ENCODE data around the gene TARM1.

Gene TARM1

DNA sequence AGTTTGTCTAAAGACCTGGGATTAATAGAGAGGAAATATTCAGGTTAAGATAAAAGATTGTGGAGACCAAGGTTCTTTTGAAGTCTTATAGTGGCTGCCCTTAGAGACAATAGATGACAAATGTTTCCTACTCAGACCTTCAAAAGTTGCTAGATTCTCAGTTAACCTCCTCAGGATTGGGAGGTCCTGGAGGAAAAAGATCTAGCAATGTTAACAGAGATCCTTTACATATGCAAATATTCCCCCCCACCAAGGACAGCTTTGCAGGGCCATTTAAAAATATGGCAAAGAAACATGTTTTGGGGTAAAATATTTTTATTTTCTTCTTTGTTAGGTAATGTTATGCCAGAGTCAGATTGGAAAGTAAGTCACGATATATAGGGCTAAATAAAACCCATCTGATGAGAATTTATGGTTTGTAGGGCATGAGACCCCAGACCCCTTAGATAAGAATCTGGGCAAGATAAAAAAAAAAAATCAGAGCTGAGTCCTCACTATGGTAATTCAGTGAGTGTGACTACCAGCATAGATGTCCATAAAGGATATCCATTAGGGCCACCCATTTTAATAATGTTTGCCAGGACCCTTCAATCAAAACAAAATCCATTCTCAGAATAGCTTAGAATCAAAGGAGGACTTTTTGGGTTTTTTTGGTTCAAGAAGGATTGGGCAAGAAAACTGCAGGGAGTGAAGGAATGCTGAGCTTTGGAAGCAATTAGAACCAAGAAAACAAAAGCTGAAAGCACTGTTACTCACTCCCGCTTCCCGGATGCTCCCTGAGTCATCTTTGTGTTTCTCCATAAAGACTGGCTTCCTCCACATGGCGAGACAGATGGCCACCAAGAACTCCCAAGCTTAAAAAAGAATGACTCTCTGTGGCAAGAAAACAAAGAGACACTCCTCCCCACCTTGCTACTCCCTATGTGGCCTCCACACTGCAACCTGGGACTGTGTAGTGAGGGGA is 45.7 kb downstream of the TARM1 start:
- DNase-seq (ENCODE audit: low read depth in 2 of 2) = no peak

DNA sequence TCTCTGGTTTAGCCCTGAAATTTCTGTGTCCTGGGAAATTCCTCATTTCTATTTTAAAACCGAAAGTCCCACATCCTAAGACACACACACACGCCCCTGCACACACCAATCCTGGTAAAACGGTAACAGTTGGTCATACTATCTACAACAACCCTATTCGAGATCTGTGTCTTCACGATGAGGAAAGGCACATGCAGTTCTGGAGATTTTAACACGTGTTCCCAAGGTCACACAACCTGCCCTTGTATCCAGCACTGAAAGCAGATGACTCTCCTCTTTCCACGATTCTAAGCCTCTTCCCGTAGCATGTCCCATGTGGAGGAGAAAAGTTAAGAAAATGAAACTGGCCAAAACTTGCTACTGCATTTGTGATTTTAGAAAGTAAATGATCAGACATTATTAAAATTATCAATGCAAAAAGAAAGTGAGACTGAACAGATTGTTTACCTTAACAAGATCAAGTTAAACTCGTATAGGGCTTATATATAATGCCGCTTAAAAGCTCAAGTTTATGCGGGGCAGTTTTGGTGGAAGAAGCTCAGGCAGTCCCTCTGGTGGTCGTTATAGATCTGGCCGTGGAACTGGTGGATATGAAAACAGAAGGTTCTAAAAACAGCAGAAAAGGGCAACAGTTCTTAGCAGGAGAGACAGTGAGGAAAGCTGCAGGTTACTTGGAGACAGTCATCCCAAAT is 50.1 kb downstream of the TARM1 start:
- DNase-seq (ENCODE audit: low read depth in 2 of 2) = no peak

DNA sequence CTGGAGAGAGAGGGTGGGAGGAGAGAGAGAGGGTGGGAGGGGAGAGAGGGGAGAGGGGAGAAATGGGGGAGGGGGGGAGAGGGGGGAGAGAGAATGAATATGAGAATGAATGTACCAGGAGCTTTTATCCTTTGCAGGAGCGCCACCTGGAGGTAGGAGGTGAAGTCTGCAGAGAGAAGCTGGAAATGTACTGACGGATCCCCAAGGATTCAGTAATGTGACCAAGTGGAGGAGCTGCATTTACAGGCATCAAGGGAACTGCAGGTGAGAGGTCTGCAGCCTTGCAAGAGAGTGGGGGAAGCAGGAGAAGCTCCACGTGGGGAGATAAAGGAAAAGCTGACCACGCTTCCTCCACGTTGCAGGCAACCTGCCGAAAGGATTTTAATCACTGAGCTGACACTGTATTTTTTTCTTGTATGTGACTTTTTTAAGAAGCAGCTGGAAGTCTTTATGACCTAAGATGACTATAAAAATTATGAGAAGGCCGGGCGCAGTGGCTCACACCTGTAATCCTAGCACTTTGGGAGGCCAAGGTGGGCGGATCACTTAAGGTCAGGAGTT is 51.2 kb downstream of the TARM1 start:
- peak; percentile 35 to 37 for DNase-seq (ENCODE audit: low read depth in 2 of 2)

DNA sequence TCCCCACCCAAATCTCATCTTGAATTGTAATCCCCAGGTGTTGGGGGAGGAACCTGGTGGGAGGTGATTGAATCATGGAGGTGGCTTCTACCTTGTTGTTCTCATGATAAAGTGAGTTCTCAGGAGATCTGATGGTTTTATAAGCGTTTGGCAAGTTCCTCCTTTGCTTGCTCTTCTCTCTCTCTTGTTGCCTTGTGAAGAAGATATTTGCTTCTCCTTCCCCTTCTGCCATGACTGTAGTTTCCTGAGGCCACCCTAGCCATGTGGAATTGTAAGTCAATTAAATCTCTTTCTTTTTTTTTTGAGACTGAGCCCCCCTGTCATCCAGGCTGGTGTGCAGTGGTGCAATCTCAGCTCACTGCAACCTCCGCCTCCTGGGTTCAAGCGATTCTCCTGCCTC is 51.9 kb downstream of the TARM1 start:
- no peak for DNase-seq (ENCODE audit: low read depth in 2 of 2)

DNA sequence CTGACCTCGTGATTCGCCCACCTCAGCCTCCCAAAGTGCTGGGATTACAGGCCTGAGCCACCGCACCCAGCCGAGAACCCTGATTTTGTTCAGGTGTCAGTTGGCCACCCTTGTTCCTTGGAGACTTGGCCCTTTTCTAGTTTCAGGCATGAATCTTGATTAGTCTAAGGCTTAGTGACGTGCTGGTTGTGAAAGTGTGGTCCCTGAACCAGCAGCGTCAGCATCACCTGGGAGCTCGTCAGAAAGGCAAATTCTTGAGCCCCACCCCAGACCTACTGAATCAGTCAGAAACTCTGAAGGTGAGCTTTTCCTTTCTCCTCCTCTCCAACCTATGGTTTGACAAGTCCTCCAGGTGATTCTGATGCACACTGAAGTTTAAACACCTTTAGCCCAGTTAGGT is 54.5 kb downstream of the TARM1 start:
- DNase-seq (ENCODE audit: low read depth in 2 of 2) = no peak

DNA sequence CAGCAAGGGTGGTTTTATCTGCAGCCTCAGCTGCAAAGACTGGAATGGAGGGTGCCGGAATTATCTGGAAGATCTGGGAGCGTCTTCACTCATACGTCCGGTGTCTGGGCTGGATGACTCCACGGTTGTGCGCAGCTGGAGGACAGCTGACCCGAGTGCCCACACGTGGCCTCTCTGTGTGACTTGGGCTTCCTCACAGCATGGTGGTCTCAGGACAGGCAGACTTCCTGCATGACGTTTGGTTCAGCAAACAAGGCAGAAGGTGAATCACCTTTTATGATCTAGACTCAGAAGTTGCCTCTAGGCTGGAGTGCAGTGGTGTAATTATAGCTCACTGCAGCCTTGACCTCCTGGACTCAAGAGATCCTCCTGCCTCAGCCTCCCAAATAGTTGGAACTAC is 56.5 kb downstream of the TARM1 start:
- no peak for DNase-seq (ENCODE audit: low read depth in 2 of 2)

DNA sequence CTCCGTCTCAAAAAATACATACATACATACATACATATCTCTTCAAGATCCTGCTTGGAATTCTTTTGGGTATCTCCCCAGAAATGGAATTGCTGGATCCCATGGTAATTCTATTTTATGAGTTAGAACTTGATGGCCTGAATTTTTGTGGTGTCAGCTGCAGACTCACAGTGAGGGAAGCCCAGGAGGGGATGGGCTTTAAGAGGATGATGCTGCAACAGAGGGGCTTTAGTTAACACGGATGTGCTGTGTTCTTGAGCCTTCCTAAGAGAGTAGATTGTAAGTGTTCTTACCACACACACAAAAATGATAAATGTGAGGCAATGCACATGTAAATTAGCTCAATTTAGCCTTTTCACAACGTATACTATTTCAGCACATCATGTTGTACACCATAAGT is 58.0 kb downstream of the TARM1 start:
- DNase-seq (ENCODE audit: low read depth in 2 of 2) = no peak

DNA sequence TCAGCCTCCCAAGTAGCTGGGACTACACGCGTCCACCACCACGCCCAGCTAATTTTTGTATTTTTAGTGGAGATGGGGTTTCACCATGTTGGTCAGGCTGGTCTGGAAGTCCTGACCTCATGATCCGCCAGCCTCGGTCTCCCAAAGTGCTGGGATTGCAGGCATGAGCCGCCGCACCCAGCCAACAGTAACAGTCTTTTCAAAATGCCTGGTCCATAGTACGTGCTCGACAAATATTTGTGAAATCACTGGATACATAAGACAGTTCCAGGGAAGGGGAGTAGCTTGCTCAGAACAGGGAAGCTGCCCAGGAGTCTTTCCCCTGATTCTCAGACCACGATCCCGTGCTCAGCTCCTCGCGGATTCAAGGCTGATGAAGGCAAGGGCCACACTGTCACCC is 59.2 kb downstream of the TARM1 start:
- no peak for DNase-seq (ENCODE audit: low read depth in 2 of 2)

DNA sequence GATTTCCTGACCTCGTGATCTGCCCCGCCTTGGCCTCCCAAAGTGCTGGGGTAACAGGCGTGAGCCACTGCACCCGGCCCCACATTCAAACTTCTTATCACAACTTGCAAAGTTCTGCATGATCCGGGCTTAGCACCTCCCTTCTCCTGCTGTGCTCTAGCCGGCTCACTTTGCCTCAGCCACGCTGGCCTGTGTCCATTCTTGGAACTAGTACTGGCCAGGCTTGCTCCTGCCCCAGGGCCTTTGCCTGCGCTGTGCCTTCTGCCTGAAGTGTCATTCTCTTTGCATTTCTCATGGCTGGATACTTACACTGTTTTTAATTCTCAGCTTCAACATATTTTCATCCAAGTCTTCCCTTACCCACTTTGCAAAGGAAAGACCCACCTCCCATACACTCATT is 59.8 kb downstream of the TARM1 start:
- DNase-seq (ENCODE audit: low read depth in 2 of 2) = no peak
